Measurements from ENCODE around the gene MECR.

Gene MECR

DNA sequence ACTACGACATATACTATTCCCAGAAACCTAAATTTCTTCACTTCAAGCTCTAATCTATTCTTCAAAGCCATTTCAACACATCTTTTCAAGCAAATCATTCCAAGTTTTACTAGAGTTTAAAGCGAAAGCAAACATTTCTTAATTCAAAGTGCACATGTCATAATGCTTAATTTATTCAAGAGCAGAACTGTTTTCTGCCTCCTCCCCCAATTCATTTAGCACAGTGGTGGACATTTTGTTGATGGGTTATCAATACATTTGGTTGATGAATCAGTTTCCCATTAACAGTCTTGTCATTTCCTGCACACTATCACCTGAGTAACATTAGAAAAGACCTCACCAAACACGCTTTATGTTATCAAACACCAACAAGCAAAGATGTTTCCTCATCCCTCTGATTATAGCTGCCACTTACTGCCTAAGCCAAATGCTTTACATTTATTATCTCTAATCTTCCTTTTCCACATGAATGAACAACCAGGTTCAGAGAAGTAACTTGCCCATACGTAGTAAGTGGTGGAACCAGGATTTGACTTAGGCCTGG is 51.0 kb downstream of the MECR start:
- no peak overlapping the region for H3K27ac ChIP-seq
- no peak for TF ChIP-seq ZFX (IDR thresholded peaks at IDR 0.05; ENCODE audit: borderline replicate concordance)
- TF ChIP-seq, protein P1, sequence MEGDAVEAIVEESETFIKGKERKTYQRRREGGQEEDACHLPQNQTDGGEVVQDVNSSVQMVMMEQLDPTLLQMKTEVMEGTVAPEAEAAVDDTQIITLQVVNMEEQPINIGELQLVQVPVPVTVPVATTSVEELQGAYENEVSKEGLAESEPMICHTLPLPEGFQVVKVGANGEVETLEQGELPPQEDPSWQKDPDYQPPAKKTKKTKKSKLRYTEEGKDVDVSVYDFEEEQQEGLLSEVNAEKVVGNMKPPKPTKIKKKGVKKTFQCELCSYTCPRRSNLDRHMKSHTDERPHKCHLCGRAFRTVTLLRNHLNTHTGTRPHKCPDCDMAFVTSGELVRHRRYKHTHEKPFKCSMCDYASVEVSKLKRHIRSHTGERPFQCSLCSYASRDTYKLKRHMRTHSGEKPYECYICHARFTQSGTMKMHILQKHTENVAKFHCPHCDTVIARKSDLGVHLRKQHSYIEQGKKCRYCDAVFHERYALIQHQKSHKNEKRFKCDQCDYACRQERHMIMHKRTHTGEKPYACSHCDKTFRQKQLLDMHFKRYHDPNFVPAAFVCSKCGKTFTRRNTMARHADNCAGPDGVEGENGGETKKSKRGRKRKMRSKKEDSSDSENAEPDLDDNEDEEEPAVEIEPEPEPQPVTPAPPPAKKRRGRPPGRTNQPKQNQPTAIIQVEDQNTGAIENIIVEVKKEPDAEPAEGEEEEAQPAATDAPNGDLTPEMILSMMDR (IDR thresholded peaks at IDR 0.05): no peak

DNA sequence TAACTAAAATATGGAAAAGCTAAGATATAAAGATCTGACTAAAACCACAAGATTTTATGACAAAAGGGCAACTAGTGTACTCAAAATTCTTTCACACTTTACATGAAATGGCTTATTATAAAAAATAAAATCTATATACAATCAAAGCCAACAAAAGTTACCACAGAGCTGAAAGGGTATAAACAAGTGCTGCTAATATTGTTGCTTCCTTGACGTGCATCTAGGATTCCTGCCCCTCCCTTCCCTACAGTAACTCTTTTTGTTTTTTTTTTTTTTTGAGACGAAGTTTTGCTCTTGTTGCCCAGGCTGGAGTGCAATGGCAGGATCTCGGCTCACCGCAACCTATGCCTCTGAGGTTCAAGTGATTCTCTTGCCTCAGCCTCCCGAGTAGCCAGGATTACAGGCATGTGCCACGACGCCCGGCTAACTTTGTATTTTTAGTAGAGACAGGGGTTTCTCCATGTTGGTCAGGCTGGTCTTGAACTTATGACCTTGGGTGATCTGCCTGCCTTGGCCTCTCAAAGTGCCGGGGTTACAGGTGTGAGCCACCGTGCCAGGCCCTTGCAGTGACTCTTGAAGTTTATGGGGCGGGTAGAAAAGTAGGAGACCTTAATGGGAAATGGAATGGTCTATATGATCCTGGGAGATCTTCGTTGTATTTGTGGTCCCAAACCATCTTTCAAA is 53.6 kb downstream of the MECR start:
- no peak overlapping the region for H3K27ac ChIP-seq
- no peak for TF ChIP-seq ZFX (IDR thresholded peaks at IDR 0.05; ENCODE audit: borderline replicate concordance)
- TF ChIP-seq, protein P1 (IDR thresholded peaks at IDR 0.05): no peak

DNA sequence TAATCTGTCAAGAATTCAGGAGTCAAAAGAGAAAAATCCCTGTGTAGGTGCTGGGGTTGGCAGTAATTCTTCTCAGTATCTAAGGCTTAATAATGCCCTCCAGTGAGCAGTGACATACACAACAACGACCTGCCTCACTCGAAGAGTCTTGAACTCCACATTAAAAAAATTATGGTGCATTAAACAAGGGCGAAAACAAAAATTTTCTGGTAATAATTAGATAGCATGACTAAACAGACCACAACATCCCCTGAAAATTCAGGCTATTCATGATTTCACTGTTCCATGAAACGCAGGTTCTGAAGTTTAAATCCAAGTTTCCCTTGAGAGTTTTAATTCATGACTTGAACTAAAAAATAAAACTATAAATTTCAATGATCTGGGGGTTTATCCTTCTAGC is 54.2 kb downstream of the MECR start:
- TF ChIP-seq, protein P1 (IDR thresholded peaks at IDR 0.05): no peak
- no peak for TF ChIP-seq ZFX (IDR thresholded peaks at IDR 0.05; ENCODE audit: borderline replicate concordance)
- H3K27ac ChIP-seq: no peak overlapping the region

- no peak for TF ChIP-seq ZFX (IDR thresholded peaks at IDR 0.05; ENCODE audit: borderline replicate concordance)
- TF ChIP-seq, protein P1 (IDR thresholded peaks at IDR 0.05): no peak
- no peak overlapping the region for H3K27ac ChIP-seq
Observed at GRCh38 chr1:29172415-29172939, 58.3 kb downstream of the MECR start.

- no peak for TF ChIP-seq ZFX (IDR thresholded peaks at IDR 0.05; ENCODE audit: borderline replicate concordance)
- TF ChIP-seq, protein P1 (IDR thresholded peaks at IDR 0.05): no peak
- H3K27ac ChIP-seq: no peak overlapping the region
Observed at GRCh38 chr1:29171521-29171920, 59.2 kb downstream of the MECR start.

DNA sequence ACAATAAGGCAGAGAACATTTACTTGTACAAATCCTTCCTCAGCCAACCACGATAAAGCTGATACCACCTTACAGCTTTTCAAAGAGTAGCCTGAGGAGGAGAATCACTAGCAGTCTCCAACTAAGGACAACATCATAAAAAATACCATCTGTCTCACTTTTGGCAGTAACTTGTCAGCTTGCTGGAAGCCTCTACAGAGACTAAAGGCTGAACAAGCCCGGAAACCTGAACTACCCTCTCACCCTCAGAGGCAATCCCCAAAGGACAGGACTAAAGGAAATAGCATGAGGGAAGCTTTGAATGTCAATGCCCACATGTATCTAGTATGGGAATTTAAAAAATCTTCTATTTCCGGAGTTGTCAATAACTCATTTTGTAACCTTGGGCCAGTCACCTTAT is 59.6 kb downstream of the MECR start:
- TF ChIP-seq, protein P1 (IDR thresholded peaks at IDR 0.05): no peak
- TF ChIP-seq ZFX (IDR thresholded peaks at IDR 0.05; ENCODE audit: borderline replicate concordance): no peak
- H3K27ac ChIP-seq: no peak overlapping the region

- no peak overlapping the region for H3K27ac ChIP-seq
- TF ChIP-seq, protein P1 (IDR thresholded peaks at IDR 0.05): no peak
- TF ChIP-seq ZFX (IDR thresholded peaks at IDR 0.05; ENCODE audit: borderline replicate concordance): no peak
Observed at GRCh38 chr1:29169976-29170375, 60.8 kb downstream of the MECR start.

Data from 22Rv1 (cell line).